Calu3 (cell line): ENCODE measurements around the gene KCTD20. TPM values are rescaled to one million over a fixed set of nuclear protein-coding genes. Genes with fewer than 3 reads are reported as not detected.

Experiments used
- BruUV-seq: library from RNA; stranded (reverse); fragments of 400-500 nt; replicated peaks from 2 replicates; lab custom pipeline; 2021; lab: Mats Ljungman, UMichigan
- CTCF ChIA-PET: fragments of 300-600 bp; sonication (Branson Sonifier 250); formaldehyde crosslinking; loops from one replicate; lab custom pipeline; 2022; ENCODE audit warnings: antibody characterized with exemption; lab: Charles Lee
- DNase-seq: peaks from one replicate; pipeline ENCODE4 v3.0.0; 2022
- H3K27ac Mint-ChIP-seq: one replicate; pipeline ENCODE4 v1.8.0; 2022; ENCODE audit warnings: mixed read lengths; ENCODE audit not compliant: unreplicated experiment
- H3K27me3 Mint-ChIP-seq: one replicate; pipeline ENCODE4 v1.8.0; 2022; ENCODE audit warnings: mixed read lengths; ENCODE audit not compliant: unreplicated experiment
- H3K36me3 Mint-ChIP-seq: one replicate; pipeline ENCODE4 v1.8.0; 2022; ENCODE audit warnings: mild to moderate bottlenecking, moderate library complexity, mixed read lengths; ENCODE audit not compliant: insufficient read depth, unreplicated experiment
- H3K4me1 Mint-ChIP-seq: one replicate; pipeline ENCODE4 v1.8.0; 2022; ENCODE audit warnings: mild to moderate bottlenecking, low read depth, mixed read lengths; ENCODE audit not compliant: unreplicated experiment
- H3K4me3 Mint-ChIP-seq: one replicate; pipeline ENCODE4 v1.8.0; 2022; ENCODE audit warnings: mild to moderate bottlenecking, low read depth, moderate library complexity, mixed read lengths; ENCODE audit not compliant: unreplicated experiment
- H3K9me3 Mint-ChIP-seq: one replicate; pipeline ENCODE4 v1.8.0; 2022; ENCODE audit warnings: low read depth, mixed read lengths; ENCODE audit not compliant: unreplicated experiment
- CTCF ChIP-seq: fragments of 200-600 bp; IDR thresholded peaks from one replicate; pipeline ENCODE4 v1.8.0; 2022; ENCODE audit warnings: antibody characterized with exemption; ENCODE audit not compliant: unreplicated experiment
- intact Hi-C: fragments of 100-400 bp; cut with micrococcal nuclease; formaldehyde crosslinking; loops from one replicate; pipeline ENCODE4 v1.10.0; 2022; ENCODE audit not compliant: unreplicated experiment
- total RNA-seq: library from RNA; stranded (reverse); gene quantifications from 2 replicates; pipeline ENCODE4 v1.2.3, GENCODE V29; 2022

KCTD20 gene
- total RNA-seq, 1 experiment from 2014 or later = 45.1 TPM

GRCh38 chr6:36413489-36414480, 29.0 kb upstream of the KCTD20 start:
- CTCF ChIA-PET = no interaction called here
- H3K27ac Mint-ChIP-seq = no peak overlapping the region
- H3K9me3 Mint-ChIP-seq = no peaks in the 10 kb centered on the region
- TF ChIP-seq CTCF = no peak
- intact Hi-C loops = no loop called here
- H3K4me1 Mint-ChIP-seq = no peaks in the 10 kb centered on the region
- no peaks in the 10 kb centered on the region for H3K36me3 Mint-ChIP-seq
- no TSS peak for BruUV-seq
- no peak overlapping the region for H3K4me3 Mint-ChIP-seq
- peaks cover 22% of the 10 kb centered on the region for H3K27me3 Mint-ChIP-seq
- DNase-seq = no peak

GRCh38 chr6:36414481-36414880, 28.3 kb upstream of the KCTD20 start:
- intact Hi-C loops = no loop called here
- CTCF ChIA-PET = no interaction called here
- no peak overlapping the region for H3K27ac Mint-ChIP-seq
- TF ChIP-seq CTCF = no peak
- BruUV-seq = no TSS peak
- H3K9me3 Mint-ChIP-seq = no peaks in the 10 kb centered on the region
- no peaks in the 10 kb centered on the region for H3K36me3 Mint-ChIP-seq
- no peak for DNase-seq
- H3K4me1 Mint-ChIP-seq = no peaks in the 10 kb centered on the region
- H3K4me3 Mint-ChIP-seq = no peak overlapping the region
- peaks cover 15% of the 10 kb centered on the region for H3K27me3 Mint-ChIP-seq

GRCh38 chr6:36418558-36418957, 24.2 kb upstream of the KCTD20 start:
- peaks cover 12% of the 10 kb centered on the region for H3K36me3 Mint-ChIP-seq
- CTCF ChIA-PET = interaction anchor here (0.7 to 1.1 kb wide), 2 partner anchors 16 to 23 kb away, joined by 3 read pairs; no protein-coding TSS in a partner anchor
- H3K27ac Mint-ChIP-seq = no peak overlapping the region
- no peak for TF ChIP-seq CTCF
- H3K9me3 Mint-ChIP-seq = no peaks in the 10 kb centered on the region
- no peak for DNase-seq
- H3K27me3 Mint-ChIP-seq = no peaks in the 10 kb centered on the region
- peaks cover 16% of the 10 kb centered on the region for H3K4me1 Mint-ChIP-seq
- no peak overlapping the region for H3K4me3 Mint-ChIP-seq
- BruUV-seq = no TSS peak
- intact Hi-C loops = no loop called here

GRCh38 chr6:36419310-36419709, 23.5 kb upstream of the KCTD20 start:
- DNase-seq = no peak
- CTCF ChIA-PET = interaction anchor here (1.1 kb wide), 1 partner anchor 17 kb away, joined by 3 read pairs; no protein-coding TSS in a partner anchor

More at GRCh38 chr6:36419310-36419709, 23.5 kb upstream of the KCTD20 start:
- intact Hi-C loops = no loop called here
- no TSS peak for BruUV-seq
- Mint-ChIP-seq H3K27me3 (no peaks in the 10 kb centered on the region), H3K9me3 (no peaks in the 10 kb centered on the region), H3K36me3 (peaks cover 13% of the 10 kb centered on the region), H3K4me3 (no peak overlapping the region), H3K27ac (no peak overlapping the region), H3K4me1 (peaks cover 18% of the 10 kb centered on the region)
- TF ChIP-seq CTCF = no peak
